ENCODE results near the gene ZC3H6. TPM values are rescaled to one million over a fixed set of nuclear protein-coding genes. Genes with fewer than 3 reads are reported as not detected.
A peak's percentile ranks its signal among the peaks of the same experiment; 100 is the strongest.

Gene ZC3H6
- total RNA-seq, 4 donors from 2014 or later, result 1.6 to 9.0 (median 2.6) TPM

GRCh38 chr2:112255875-112256274 is 19.5 kb upstream of the ZC3H6 start:
- Histone ChIP-seq H3K27me3 (no peaks in the 10 kb centered on the region), H3K27ac (no peak overlapping the region), H3K9me3 (no peaks in the 10 kb centered on the region), H3K4me1 (peaks cover 0 to 36% (median 13%) of the 10 kb centered on the region in 3 donors), H3K4me3 (no peak overlapping the region), H3K36me3 (no peaks in the 10 kb centered on the region)
- intact Hi-C loops (cut with DNase I), result no loop called here
- no peak for DNase-seq
- 80 to 81% methylated on average over 2 of the region's 2 CpGs for WGBS, 2 donors
- TF ChIP-seq CTCF (IDR thresholded peaks at IDR 0.05) (no peak), POLR2A (IDR thresholded peaks at IDR 0.05) (no peak)

GRCh38 chr2:112256654-112257053 is 18.7 kb upstream of the ZC3H6 start:
- 79 to 94% methylated on average over 2 of the region's 2 CpGs for WGBS, 2 donors
- Histone ChIP-seq H3K27ac (no peak overlapping the region), H3K36me3 (no peaks in the 10 kb centered on the region), H3K27me3 (no peaks in the 10 kb centered on the region), H3K9me3 (no peaks in the 10 kb centered on the region), H3K4me3 (no peak overlapping the region), H3K4me1 (peaks cover 0 to 36% (median 13%) of the 10 kb centered on the region in 3 donors)
- intact Hi-C loops (cut with DNase I), result no loop called here
- DNase-seq, result no peak
- TF ChIP-seq POLR2A (IDR thresholded peaks at IDR 0.05), result no peak
- TF ChIP-seq CTCF (IDR thresholded peaks at IDR 0.05), result no peak

- Histone ChIP-seq H3K36me3 (no peaks in the 10 kb centered on the region), H3K4me3 (no peak overlapping the region), H3K27ac (no peak overlapping the region), H3K27me3 (no peaks in the 10 kb centered on the region), H3K4me1 (peaks cover 0 to 32% (median 13%) of the 10 kb centered on the region in 3 donors), H3K9me3 (no peaks in the 10 kb centered on the region)
- DNase-seq, result no peak
- no peak for TF ChIP-seq CTCF (IDR thresholded peaks at IDR 0.05)
- no peak for TF ChIP-seq POLR2A (IDR thresholded peaks at IDR 0.05)
- intact Hi-C loops (cut with DNase I), result no loop called here
- 73 to 91% methylated on average over 4 of the region's 4 CpGs for WGBS, 2 donors
Observed at GRCh38 chr2:112257575-112257974, 17.8 kb upstream of the ZC3H6 start.

GRCh38 chr2:112259509-112260294 is 15.7 kb upstream of the ZC3H6 start:
- Histone ChIP-seq H3K27ac (no peak overlapping the region), H3K27me3 (no peaks in the 10 kb centered on the region), H3K36me3 (no peaks in the 10 kb centered on the region), H3K4me3 (peak overlapping the region in 1 of 4 donors; percentile 44), H3K4me1 (peaks cover 0 to 15% (median 7%) of the 10 kb centered on the region in 3 donors), H3K9me3 (no peaks in the 10 kb centered on the region)
- WGBS, 2 donors, result 17 to 24% methylated on average over 13 to 14 of the region's 15 CpGs
- no peak for TF ChIP-seq POLR2A (IDR thresholded peaks at IDR 0.05)
- peak; percentile 82 to 92 (median 91) for TF ChIP-seq CTCF (IDR thresholded peaks at IDR 0.05)
- DNase-seq, result no peak
- intact Hi-C loops (cut with DNase I), result no loop called here

GRCh38 chr2:112260295-112260625 is 15.1 kb upstream of the ZC3H6 start:
- Histone ChIP-seq H3K9me3 (no peaks in the 10 kb centered on the region), H3K27ac (no peak overlapping the region), H3K27me3 (no peaks in the 10 kb centered on the region), H3K36me3 (no peaks in the 10 kb centered on the region), H3K4me1 (peaks cover 0 to 13% (median 7%) of the 10 kb centered on the region in 3 donors), H3K4me3 (no peak overlapping the region)
- 90 to 100% methylated on average over 3 of the region's 3 CpGs for WGBS, 2 donors
- intact Hi-C loops (cut with DNase I), result no loop called here
- no peak for DNase-seq
- TF ChIP-seq POLR2A (IDR thresholded peaks at IDR 0.05) (no peak), CTCF (IDR thresholded peaks at IDR 0.05) (no peak)
